Measurements from ENCODE around the gene JAKMIP3. TPM values are rescaled to one million over a fixed set of nuclear protein-coding genes. Genes with fewer than 3 reads are reported as not detected.

JAKMIP3 gene
- total and polyA plus RNA-seq, 4 donors, result 1.4 to 7.2 (median 5.3) TPM

DNA sequence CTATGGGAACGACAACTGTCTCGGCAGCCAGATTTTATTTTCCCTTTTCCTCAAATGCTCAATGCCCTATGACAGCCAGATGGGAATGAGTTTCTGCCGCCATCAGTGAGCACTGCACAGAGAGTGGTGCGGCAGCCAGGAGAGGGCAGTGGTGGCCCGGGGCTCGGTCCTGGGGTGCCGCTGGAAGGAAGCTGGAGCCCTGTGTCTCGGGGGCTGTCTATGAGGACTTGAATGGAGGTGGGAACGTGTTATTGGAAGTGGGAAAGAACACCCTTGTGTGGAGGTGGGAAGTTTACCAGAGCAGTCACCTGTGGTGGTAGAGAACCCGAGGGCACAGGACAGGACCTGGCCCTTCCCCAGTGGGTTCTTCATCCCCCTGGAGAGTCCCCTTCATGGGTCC lies 35.8 kb downstream of the JAKMIP3 start:
- H3K36me3 ChIP-seq (ENCODE audit: control insufficient read depth, insufficient read depth, low read length), result peaks cover 21% of the 10 kb centered on the region
- no peak overlapping the region for H3K27ac ChIP-seq (ENCODE audit: low read depth, low read length)
- WGBS (ENCODE audit: insufficient coverage), result 61% methylated on average over 10 of the region's 10 CpGs
- H3K4me1 ChIP-seq (ENCODE audit: control insufficient read depth, insufficient read depth, low read length), result peaks cover 10% of the 10 kb centered on the region
- H3K9me3 ChIP-seq (ENCODE audit: control insufficient read depth, insufficient read depth, low read length), result no peaks in the 10 kb centered on the region
- DNase-seq (ENCODE audit: low read depth in 4 of 6, low spot score in 6 of 6), result peak in 1 of 6 donors; percentile 19
- no peak overlapping the region for H3K4me3 ChIP-seq (ENCODE audit: low read depth, low read length)
- H3K27me3 ChIP-seq (ENCODE audit: control insufficient read depth, insufficient read depth, low read length), result no peaks in the 10 kb centered on the region

DNA sequence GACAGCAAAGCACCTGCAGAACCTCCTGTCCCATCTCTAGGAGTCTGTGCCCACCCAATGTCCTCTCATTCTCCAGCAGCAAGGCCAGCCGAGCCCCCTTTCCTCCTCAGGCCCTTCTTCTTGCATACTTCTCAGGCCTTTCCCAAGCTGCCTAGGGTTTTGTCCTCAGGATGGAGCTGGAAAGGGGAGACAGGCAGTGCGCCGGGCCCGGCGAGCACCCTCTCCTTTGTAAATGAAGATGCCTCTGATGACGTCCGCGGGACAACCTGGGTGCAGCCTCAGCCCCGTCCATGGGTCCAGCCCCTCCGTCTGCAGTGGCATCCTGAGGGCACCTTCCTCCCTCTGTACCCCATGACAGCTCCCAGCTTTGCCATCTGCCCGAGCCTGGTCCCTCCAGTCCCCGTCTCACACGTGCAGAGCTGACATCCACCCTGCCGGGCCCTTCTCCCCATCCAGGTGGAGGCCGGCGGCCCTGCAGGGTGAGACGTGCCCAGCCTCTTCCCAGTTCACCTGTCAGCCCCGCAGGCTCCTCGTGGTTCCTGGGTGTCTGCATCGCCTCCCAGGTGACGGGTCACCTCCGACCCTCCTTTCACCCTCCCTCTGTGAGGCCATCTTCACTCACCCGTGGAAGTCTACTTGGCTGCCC lies 36.4 kb downstream of the JAKMIP3 start:
- H3K27ac ChIP-seq (ENCODE audit: low read depth, low read length), result no peak overlapping the region
- H3K4me3 ChIP-seq (ENCODE audit: low read depth, low read length), result no peak overlapping the region
- no peak for DNase-seq (ENCODE audit: low read depth in 4 of 6, low spot score in 6 of 6)
- H3K4me1 ChIP-seq (ENCODE audit: control insufficient read depth, insufficient read depth, low read length), result peaks cover 11% of the 10 kb centered on the region
- peaks cover 23% of the 10 kb centered on the region for H3K36me3 ChIP-seq (ENCODE audit: control insufficient read depth, insufficient read depth, low read length)
- H3K27me3 ChIP-seq (ENCODE audit: control insufficient read depth, insufficient read depth, low read length), result no peaks in the 10 kb centered on the region
- no peaks in the 10 kb centered on the region for H3K9me3 ChIP-seq (ENCODE audit: control insufficient read depth, insufficient read depth, low read length)
- WGBS (ENCODE audit: insufficient coverage), result 76% methylated on average over 23 of the region's 23 CpGs

GRCh38 chr10:132102717-132103110 lies 37.0 kb downstream of the JAKMIP3 start:
- no peaks in the 10 kb centered on the region for H3K9me3 ChIP-seq (ENCODE audit: control insufficient read depth, insufficient read depth, low read length)
- WGBS (ENCODE audit: insufficient coverage), result 79% methylated on average over 6 of the region's 8 CpGs
- H3K27ac ChIP-seq (ENCODE audit: low read depth, low read length), result no peak overlapping the region
- H3K4me3 ChIP-seq (ENCODE audit: low read depth, low read length), result no peak overlapping the region
- no peaks in the 10 kb centered on the region for H3K27me3 ChIP-seq (ENCODE audit: control insufficient read depth, insufficient read depth, low read length)
- no peak for DNase-seq (ENCODE audit: low read depth in 4 of 6, low spot score in 6 of 6)
- peaks cover 28% of the 10 kb centered on the region for H3K36me3 ChIP-seq (ENCODE audit: control insufficient read depth, insufficient read depth, low read length)
- peaks cover 15% of the 10 kb centered on the region for H3K4me1 ChIP-seq (ENCODE audit: control insufficient read depth, insufficient read depth, low read length)

DNA sequence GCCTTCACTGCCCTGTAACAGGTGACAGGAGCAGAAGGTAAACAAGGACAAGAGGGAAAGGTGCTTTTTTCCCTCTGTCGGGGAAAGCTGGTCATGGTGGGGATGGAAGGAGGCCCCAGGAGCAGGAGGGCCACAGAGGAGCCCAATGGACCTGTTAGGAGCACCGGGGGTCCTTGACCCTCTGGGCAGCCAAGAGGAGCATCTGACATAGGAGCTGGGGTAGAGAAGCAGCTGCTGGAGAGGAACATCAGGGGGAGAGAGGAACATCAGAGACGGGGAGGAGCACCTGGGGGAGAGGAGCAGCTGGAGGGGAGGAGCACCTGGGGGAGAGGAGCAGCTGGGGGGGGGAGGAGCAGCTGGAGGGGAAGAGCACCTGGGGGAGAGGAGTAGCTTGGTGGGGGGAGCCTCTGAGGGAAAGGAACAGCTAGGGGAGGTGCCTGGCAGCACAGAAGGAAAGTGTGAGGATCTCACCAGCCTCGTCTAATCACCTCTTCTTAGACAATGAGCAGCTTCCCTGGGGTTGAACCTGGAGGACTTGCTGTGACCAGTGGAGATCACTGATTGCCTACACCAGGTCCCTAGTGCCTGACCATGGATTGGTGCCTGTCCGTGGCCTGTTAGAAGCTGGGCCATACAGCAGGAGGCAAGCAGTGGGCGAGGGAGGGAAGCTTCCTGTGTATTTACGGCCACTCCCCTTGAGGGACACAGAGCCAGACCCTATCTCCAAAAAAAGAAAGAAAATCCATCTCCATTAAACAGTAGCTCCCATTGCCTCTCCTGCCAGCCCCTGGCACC lies 37.6 kb downstream of the JAKMIP3 start:
- H3K36me3 ChIP-seq (ENCODE audit: control insufficient read depth, insufficient read depth, low read length), result peaks cover 31% of the 10 kb centered on the region
- no peaks in the 10 kb centered on the region for H3K9me3 ChIP-seq (ENCODE audit: control insufficient read depth, insufficient read depth, low read length)
- no peak overlapping the region for H3K4me3 ChIP-seq (ENCODE audit: low read depth, low read length)
- H3K4me1 ChIP-seq (ENCODE audit: control insufficient read depth, insufficient read depth, low read length), result peaks cover 15% of the 10 kb centered on the region
- no peak for DNase-seq (ENCODE audit: low read depth in 4 of 6, low spot score in 6 of 6)
- 72% methylated on average over 6 of the region's 7 CpGs for WGBS (ENCODE audit: insufficient coverage)
- no peak overlapping the region for H3K27ac ChIP-seq (ENCODE audit: low read depth, low read length)
- no peaks in the 10 kb centered on the region for H3K27me3 ChIP-seq (ENCODE audit: control insufficient read depth, insufficient read depth, low read length)

- no peak overlapping the region for H3K27ac ChIP-seq (ENCODE audit: low read depth, low read length)
- DNase-seq (ENCODE audit: low read depth in 4 of 6, low spot score in 6 of 6), result no peak
- H3K4me3 ChIP-seq (ENCODE audit: low read depth, low read length), result no peak overlapping the region
- peaks cover 33% of the 10 kb centered on the region for H3K36me3 ChIP-seq (ENCODE audit: control insufficient read depth, insufficient read depth, low read length)
- H3K4me1 ChIP-seq (ENCODE audit: control insufficient read depth, insufficient read depth, low read length), result peaks cover 12% of the 10 kb centered on the region
- WGBS (ENCODE audit: insufficient coverage), result 77% methylated on average over 11 of the region's 13 CpGs
- no peaks in the 10 kb centered on the region for H3K27me3 ChIP-seq (ENCODE audit: control insufficient read depth, insufficient read depth, low read length)
- no peaks in the 10 kb centered on the region for H3K9me3 ChIP-seq (ENCODE audit: control insufficient read depth, insufficient read depth, low read length)
Observed at GRCh38 chr10:132104062-132104461, 38.3 kb downstream of the JAKMIP3 start.

DNA sequence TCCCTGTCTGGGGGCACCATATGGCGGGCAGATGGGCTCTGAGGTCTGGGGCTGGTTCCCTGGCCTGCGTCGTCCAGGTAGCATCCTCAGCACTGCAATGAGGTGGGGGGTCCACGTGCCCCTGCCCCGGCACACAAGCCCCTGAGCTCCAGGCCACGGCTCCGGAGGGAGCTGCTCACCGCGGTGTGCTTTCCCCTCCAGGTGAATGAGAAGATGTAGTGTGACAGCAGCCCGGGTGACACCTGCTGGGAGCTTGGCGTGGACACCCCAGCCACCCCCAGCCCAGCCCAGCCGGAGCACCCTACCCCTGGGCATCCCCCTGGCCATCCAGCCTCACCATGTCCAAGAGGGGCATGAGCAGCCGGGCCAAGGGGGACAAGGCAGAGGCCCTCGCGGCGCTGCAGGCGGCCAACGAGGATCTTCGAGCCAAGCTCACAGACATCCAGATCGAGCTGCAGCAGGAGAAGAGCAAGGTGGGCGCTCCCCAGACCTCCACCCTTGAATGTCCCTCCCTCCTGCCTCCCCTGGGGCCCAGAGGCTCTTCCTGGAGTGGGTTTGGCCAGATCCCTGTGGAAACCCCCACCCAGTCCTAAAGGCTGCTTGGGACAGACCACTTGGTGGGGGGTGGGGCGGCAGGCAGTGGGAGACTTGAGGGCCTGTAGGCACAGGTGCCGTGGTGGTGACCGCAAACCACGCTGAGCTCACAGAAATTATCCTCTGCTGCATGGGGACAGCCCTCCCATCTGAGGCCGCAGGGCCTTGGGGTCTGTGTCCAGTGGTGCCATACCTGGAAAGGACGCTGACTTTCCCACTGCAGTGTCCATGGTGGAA lies 38.9 kb downstream of the JAKMIP3 start:
- no peaks in the 10 kb centered on the region for H3K27me3 ChIP-seq (ENCODE audit: control insufficient read depth, insufficient read depth, low read length)
- no peak overlapping the region for H3K4me3 ChIP-seq (ENCODE audit: low read depth, low read length)
- H3K36me3 ChIP-seq (ENCODE audit: control insufficient read depth, insufficient read depth, low read length), result peaks cover 32% of the 10 kb centered on the region
- H3K9me3 ChIP-seq (ENCODE audit: control insufficient read depth, insufficient read depth, low read length), result no peaks in the 10 kb centered on the region
- no peak for DNase-seq (ENCODE audit: low read depth in 4 of 6, low spot score in 6 of 6)
- no peak overlapping the region for H3K27ac ChIP-seq (ENCODE audit: low read depth, low read length)
- H3K4me1 ChIP-seq (ENCODE audit: control insufficient read depth, insufficient read depth, low read length), result peaks cover 16% of the 10 kb centered on the region
- 87% methylated on average over 24 of the region's 27 CpGs for WGBS (ENCODE audit: insufficient coverage)

- Histone ChIP-seq H3K4me1 (ENCODE audit: control insufficient read depth, insufficient read depth, low read length) (peaks cover 16% of the 10 kb centered on the region), H3K27ac (ENCODE audit: low read depth, low read length) (no peak overlapping the region), H3K4me3 (ENCODE audit: low read depth, low read length) (no peak overlapping the region)
Observed at GRCh38 chr10:132105302-132105995, 39.7 kb downstream of the JAKMIP3 start.

DNA sequence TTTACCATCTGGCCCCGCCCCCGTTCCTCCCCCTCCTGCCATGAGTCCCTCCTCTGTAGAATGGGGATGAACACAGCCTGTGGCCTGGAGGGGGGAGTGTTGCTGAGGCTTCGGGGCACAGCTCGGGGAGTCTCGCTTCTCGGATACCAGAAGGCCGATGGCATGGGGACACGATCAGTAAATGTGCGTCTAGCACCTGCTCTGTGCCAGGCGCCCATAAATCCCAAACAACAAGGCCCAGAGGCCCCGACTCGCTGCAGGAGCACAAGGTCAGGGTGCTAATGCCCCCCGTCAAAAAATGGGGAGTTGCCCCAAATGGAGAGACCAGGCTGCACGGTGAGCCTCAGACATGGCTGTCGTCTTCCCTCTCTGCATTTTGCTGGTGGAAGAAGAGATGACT lies 40.7 kb downstream of the JAKMIP3 start:
- H3K27me3 ChIP-seq (ENCODE audit: control insufficient read depth, insufficient read depth, low read length), result no peaks in the 10 kb centered on the region
- no peak overlapping the region for H3K4me3 ChIP-seq (ENCODE audit: low read depth, low read length)
- H3K9me3 ChIP-seq (ENCODE audit: control insufficient read depth, insufficient read depth, low read length), result no peaks in the 10 kb centered on the region
- 69% methylated on average over 11 of the region's 15 CpGs for WGBS (ENCODE audit: insufficient coverage)
- DNase-seq (ENCODE audit: low read depth in 4 of 6, low spot score in 6 of 6), result no peak
- H3K27ac ChIP-seq (ENCODE audit: low read depth, low read length), result no peak overlapping the region
- peaks cover 41% of the 10 kb centered on the region for H3K36me3 ChIP-seq (ENCODE audit: control insufficient read depth, insufficient read depth, low read length)
- H3K4me1 ChIP-seq (ENCODE audit: control insufficient read depth, insufficient read depth, low read length), result peaks cover 21% of the 10 kb centered on the region

More at GRCh38 chr10:132105302-132105995, 39.7 kb downstream of the JAKMIP3 start:
- 73% methylated on average over 8 of the region's 14 CpGs for WGBS (ENCODE audit: insufficient coverage)
- no peaks in the 10 kb centered on the region for H3K27me3 ChIP-seq (ENCODE audit: control insufficient read depth, insufficient read depth, low read length)
- H3K36me3 ChIP-seq (ENCODE audit: control insufficient read depth, insufficient read depth, low read length), result peaks cover 33% of the 10 kb centered on the region
- no peaks in the 10 kb centered on the region for H3K9me3 ChIP-seq (ENCODE audit: control insufficient read depth, insufficient read depth, low read length)
- no peak for DNase-seq (ENCODE audit: low read depth in 4 of 6, low spot score in 6 of 6)

Data from spinal cord (tissue), 10 donors.